DOHH2 (cell line): Measurements from ENCODE around the gene BOD1L1.
A peak's percentile ranks its signal among the peaks of the same experiment; 100 is the strongest.

Experiments used
- H3F3A ChIP-seq: fragments of 200-600 bp; sonication (generic), shearing (Covaris generic); 2 replicates; pipeline ENCODE4 v1.6.0; 2016; ENCODE audit warnings: antibody characterized with exemption, mild to moderate bottlenecking; ENCODE audit not compliant: control insufficient read depth, insufficient read depth
- H3K27ac ChIP-seq: fragments of 200-600 bp; sonication (generic); 2 replicates; pipeline ENCODE4 v1.5.1; 2014; ENCODE audit warnings: low read depth, mild to moderate bottlenecking, low read length, moderate library complexity
- H3K27me3 ChIP-seq: fragments of 200-600 bp; sonication (generic); 2 replicates; pipeline ENCODE4 v1.6.1; 2014; ENCODE audit warnings: mild to moderate bottlenecking, low read length, mixed read lengths; ENCODE audit not compliant: control insufficient read depth
- H3K36me3 ChIP-seq: fragments of 200-600 bp; sonication (generic); 2 replicates; pipeline ENCODE4 v1.6.1; 2014; ENCODE audit warnings: mild to moderate bottlenecking, low read length, moderate library complexity, mixed read lengths; ENCODE audit not compliant: control insufficient read depth
- H3K4me1 ChIP-seq: fragments of 200-600 bp; sonication (generic); 2 replicates; pipeline ENCODE4 v1.6.1; 2014; ENCODE audit warnings: mild to moderate bottlenecking, low read length, mixed read lengths; ENCODE audit not compliant: control insufficient read depth
- H3K4me2 ChIP-seq: fragments of 200-600 bp; sonication (generic); 2 replicates; pipeline ENCODE4 v1.6.0; 2014; ENCODE audit warnings: mild to moderate bottlenecking, low read length, moderate library complexity
- H3K4me3 ChIP-seq: fragments of 200-600 bp; sonication (generic); 2 replicates; pipeline ENCODE4 v1.5.1; 2014; ENCODE audit warnings: mild to moderate bottlenecking, low read length, mixed read lengths
- H3K79me2 ChIP-seq: fragments of 200-600 bp; sonication (generic); 2 replicates; pipeline ENCODE4 v1.6.1; 2014; ENCODE audit warnings: mild to moderate bottlenecking, low read length, mixed read lengths; ENCODE audit not compliant: control insufficient read depth
- H3K9me2 ChIP-seq: fragments of 200-600 bp; sonication (generic); replicated peaks from 2 replicates; pipeline ENCODE4 v1.6.1; 2014; ENCODE audit warnings: mild to moderate bottlenecking, low read length, mixed read lengths; ENCODE audit not compliant: control insufficient read depth
- H3K9me3 ChIP-seq: fragments of 200-600 bp; sonication (generic); 2 replicates; pipeline ENCODE4 v1.6.1; 2014; ENCODE audit warnings: antibody characterized with exemption, low read length, mixed read lengths; ENCODE audit not compliant: control insufficient read depth, insufficient read depth
- H4K20me1 ChIP-seq: fragments of 200-600 bp; sonication (generic); 2 replicates; pipeline ENCODE4 v1.6.0; 2014; ENCODE audit warnings: low read depth, mild to moderate bottlenecking, antibody characterized with exemption, low read length, moderate library complexity; ENCODE audit not compliant: control insufficient read depth, insufficient read depth
- CTCF ChIP-seq: fragments of 200-600 bp; sonication (generic); IDR thresholded peaks from one replicate; pipeline ENCODE4 v1.5.1; 2014; ENCODE audit warnings: antibody characterized with exemption, mild to moderate bottlenecking, low read depth, low read length; ENCODE audit not compliant: poor library complexity, severe bottlenecking
- EZH2phosphoT487 ChIP-seq: fragments of 200-600 bp; sonication (generic); IDR thresholded peaks from 2 replicates; pipeline ENCODE4 v1.6.1; 2017; ENCODE audit warnings: borderline replicate concordance, mild to moderate bottlenecking, antibody characterized with exemption, low read length, moderate library complexity, mixed read lengths

BOD1L1 gene

DNA sequence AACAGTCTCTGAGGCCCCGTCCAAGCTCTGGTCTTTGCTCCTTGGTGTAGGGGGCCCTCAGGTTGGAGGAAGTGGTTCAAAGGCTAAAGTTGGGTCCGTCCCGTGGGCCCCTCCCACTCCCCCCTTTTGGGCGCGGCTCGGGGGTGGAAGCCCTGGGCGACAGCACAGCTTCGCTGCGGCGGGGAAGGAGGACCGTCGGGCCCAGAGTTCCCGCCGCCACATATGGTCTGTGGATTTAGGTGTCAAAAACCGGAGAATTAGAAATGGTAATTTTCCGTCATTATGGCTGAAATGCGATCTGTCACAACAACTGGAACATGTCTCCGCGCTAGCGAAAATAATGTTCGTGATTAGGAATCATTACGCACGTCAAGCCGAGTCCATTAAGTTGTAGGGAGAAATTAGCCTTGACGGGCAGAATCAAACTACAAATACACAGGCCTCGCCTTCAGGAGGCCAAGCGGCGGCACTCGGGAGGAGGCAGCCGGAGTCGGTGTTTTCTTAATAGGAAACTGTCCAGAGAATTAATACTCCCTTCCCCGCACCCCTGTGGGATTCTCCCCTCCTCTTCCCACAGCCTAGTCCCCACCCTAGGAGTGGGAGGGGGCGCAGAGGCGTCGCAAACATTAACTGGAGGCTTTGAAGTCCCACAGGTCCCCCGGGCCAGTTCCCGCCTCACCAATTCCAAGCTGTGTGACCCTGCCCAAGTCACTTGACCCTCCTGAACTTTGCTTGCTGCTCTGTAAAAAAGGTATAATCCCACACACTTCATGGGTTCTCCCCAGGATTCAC is 98.2 kb downstream of the BOD1L1 start:
- Histone ChIP-seq H4K20me1 (no peaks in the 10 kb centered on the region), H3K4me1 (peaks cover 18% of the 10 kb centered on the region), H3F3A (no peaks in the 10 kb centered on the region), H3K4me3 (no peak overlapping the region), H3K27ac (no peak overlapping the region), H3K9me2 (no peaks in the 10 kb centered on the region), H3K79me2 (no peaks in the 10 kb centered on the region), H3K36me3 (no peaks in the 10 kb centered on the region), H3K4me2 (peak overlapping the region; percentile 44; the same call in 1 of the 2 replicates), H3K27me3 (peaks cover 68% of the 10 kb centered on the region), H3K9me3 (peaks cover 2% of the 10 kb centered on the region; the same call in 1 of the 2 replicates)
- TF ChIP-seq EZH2phosphoT487: no peak
- no peak for TF ChIP-seq CTCF

- Histone ChIP-seq H3K79me2 (no peaks in the 10 kb centered on the region), H3F3A (no peaks in the 10 kb centered on the region), H3K27me3 (peaks cover 63% of the 10 kb centered on the region), H3K4me2 (peak overlapping the region; percentile 44), H3K4me1 (peaks cover 18% of the 10 kb centered on the region), H3K9me3 (peaks cover 3% of the 10 kb centered on the region; the same call in 1 of the 2 replicates), H3K36me3 (no peaks in the 10 kb centered on the region), H3K9me2 (no peaks in the 10 kb centered on the region), H4K20me1 (no peaks in the 10 kb centered on the region), H3K27ac (no peak overlapping the region), H3K4me3 (peak overlapping the region; percentile 20; the same call in 1 of the 2 replicates)
- TF ChIP-seq EZH2phosphoT487 (no peak), CTCF (no peak)
These were observed 98.8 kb downstream of the BOD1L1 start for GRCh38 chr4:13528821-13529127.

DNA sequence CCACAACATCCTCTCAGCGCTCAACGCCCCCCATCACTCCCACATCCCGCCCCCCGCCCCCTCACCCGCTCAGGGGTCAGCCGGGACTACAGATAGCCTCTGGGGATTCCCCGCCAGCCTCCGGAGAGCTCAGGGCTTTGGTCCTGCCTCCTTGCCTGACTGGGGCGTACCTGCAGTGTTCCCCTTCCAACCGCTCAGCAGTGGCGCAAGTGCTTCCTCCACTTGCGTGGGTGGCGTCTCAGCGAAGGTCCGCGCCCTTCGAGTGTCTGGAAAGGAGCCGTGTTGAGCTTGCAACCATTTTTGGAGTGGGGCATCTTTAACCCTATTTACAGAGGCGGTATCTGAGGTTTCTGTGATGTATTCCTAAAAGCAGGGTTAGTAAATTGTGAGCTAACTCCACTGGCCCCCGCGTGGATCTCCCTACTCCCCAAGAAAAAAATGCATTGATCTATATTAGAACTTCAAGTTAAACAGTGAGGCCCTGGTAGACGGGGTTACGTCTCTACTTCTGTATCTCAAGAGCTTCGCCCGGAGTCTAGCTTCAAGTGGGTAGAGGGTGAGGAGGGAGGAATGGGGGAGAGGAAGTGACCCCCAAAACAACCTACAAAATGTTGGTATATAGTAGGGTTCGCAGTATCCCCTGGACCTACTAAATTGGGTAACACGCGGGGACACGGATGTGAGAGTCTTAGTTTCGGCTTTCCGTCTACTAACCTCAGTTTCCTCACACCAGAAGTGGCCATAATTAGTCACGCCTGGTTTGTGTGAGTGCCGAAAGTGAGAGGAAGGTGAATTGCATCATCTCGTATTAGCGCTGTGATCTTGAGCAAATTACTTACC is 99.3 kb downstream of the BOD1L1 start:
- no peaks in the 10 kb centered on the region for H4K20me1 ChIP-seq
- no peak for TF ChIP-seq CTCF
- TF ChIP-seq EZH2phosphoT487: peak; percentile 72; the same call in 1 of the 2 replicates
- peaks cover 60% of the 10 kb centered on the region for H3K27me3 ChIP-seq
- no peaks in the 10 kb centered on the region for H3K36me3 ChIP-seq
- H3K79me2 ChIP-seq: no peaks in the 10 kb centered on the region
- peaks cover 3% of the 10 kb centered on the region; the same call in 1 of the 2 replicates for H3K9me3 ChIP-seq
- H3K27ac ChIP-seq: no peak overlapping the region
- H3K4me3 ChIP-seq: peak overlapping the region; percentile 20
- H3K9me2 ChIP-seq: no peaks in the 10 kb centered on the region
- peak overlapping the region; percentile 44 for H3K4me2 ChIP-seq
- peaks cover 18% of the 10 kb centered on the region for H3K4me1 ChIP-seq
- H3F3A ChIP-seq: no peaks in the 10 kb centered on the region
